Neural cell (in vitro differentiated cells): Measurements from ENCODE around the gene ODF4.

Source experiments
- POLR2AphosphoS5 ChIP-seq: IDR thresholded peaks from 2 replicates; pipeline ENCODE4 v1.6.1; 2012
- RAD21 ChIP-seq: fragments of 450-650 bp; conservative IDR thresholded peaks from 2 replicates; pipeline ENCODE4 v1.6.1; 2014; ENCODE audit warnings: antibody characterized with exemption, mild to moderate bottlenecking, moderate library complexity
- SMC3 ChIP-seq: fragments of 450-650 bp; conservative IDR thresholded peaks from 2 replicates; pipeline ENCODE4 v1.6.1; 2014; ENCODE audit warnings: antibody characterized with exemption, mild to moderate bottlenecking, moderate library complexity; ENCODE audit not compliant: poor library complexity
- TF ChIP-seq, protein P1 (sequence below): IDR thresholded peaks from 2 replicates; pipeline ENCODE4 v1.6.1; 2012; ENCODE audit warnings: borderline replicate concordance
- TF ChIP-seq, protein P2 (sequence below): fragments of 450-650 bp; IDR thresholded peaks from 2 replicates; pipeline ENCODE4 v1.5.1; 2014; ENCODE audit warnings: antibody characterized with exemption, mild to moderate bottlenecking, moderate library complexity; ENCODE audit not compliant: poor library complexity, severe bottlenecking

GRCh38 chr17:8294361-8294760 lies 45.3 kb upstream of the ODF4 start:
- no peak for TF ChIP-seq POLR2AphosphoS5
- TF ChIP-seq, protein P1, sequence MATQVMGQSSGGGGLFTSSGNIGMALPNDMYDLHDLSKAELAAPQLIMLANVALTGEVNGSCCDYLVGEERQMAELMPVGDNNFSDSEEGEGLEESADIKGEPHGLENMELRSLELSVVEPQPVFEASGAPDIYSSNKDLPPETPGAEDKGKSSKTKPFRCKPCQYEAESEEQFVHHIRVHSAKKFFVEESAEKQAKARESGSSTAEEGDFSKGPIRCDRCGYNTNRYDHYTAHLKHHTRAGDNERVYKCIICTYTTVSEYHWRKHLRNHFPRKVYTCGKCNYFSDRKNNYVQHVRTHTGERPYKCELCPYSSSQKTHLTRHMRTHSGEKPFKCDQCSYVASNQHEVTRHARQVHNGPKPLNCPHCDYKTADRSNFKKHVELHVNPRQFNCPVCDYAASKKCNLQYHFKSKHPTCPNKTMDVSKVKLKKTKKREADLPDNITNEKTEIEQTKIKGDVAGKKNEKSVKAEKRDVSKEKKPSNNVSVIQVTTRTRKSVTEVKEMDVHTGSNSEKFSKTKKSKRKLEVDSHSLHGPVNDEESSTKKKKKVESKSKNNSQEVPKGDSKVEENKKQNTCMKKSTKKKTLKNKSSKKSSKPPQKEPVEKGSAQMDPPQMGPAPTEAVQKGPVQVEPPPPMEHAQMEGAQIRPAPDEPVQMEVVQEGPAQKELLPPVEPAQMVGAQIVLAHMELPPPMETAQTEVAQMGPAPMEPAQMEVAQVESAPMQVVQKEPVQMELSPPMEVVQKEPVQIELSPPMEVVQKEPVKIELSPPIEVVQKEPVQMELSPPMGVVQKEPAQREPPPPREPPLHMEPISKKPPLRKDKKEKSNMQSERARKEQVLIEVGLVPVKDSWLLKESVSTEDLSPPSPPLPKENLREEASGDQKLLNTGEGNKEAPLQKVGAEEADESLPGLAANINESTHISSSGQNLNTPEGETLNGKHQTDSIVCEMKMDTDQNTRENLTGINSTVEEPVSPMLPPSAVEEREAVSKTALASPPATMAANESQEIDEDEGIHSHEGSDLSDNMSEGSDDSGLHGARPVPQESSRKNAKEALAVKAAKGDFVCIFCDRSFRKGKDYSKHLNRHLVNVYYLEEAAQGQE, result no peak
- no peak for TF ChIP-seq SMC3
- TF ChIP-seq, protein P2, sequence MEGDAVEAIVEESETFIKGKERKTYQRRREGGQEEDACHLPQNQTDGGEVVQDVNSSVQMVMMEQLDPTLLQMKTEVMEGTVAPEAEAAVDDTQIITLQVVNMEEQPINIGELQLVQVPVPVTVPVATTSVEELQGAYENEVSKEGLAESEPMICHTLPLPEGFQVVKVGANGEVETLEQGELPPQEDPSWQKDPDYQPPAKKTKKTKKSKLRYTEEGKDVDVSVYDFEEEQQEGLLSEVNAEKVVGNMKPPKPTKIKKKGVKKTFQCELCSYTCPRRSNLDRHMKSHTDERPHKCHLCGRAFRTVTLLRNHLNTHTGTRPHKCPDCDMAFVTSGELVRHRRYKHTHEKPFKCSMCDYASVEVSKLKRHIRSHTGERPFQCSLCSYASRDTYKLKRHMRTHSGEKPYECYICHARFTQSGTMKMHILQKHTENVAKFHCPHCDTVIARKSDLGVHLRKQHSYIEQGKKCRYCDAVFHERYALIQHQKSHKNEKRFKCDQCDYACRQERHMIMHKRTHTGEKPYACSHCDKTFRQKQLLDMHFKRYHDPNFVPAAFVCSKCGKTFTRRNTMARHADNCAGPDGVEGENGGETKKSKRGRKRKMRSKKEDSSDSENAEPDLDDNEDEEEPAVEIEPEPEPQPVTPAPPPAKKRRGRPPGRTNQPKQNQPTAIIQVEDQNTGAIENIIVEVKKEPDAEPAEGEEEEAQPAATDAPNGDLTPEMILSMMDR, result no peak
- TF ChIP-seq RAD21, result no peak
